Hepatocyte (in vitro differentiated cells): ENCODE results near the gene ST3GAL4. TPM values are rescaled to one million over a fixed set of nuclear protein-coding genes. Genes with fewer than 3 reads are reported as not detected.

ENCODE experiments used
- DNase-seq: peaks from one replicate; pipeline ENCODE4 v3.0.0-alpha.2; 2016; ENCODE audit warnings: low spot score
- H2AFZ ChIP-seq: fragments of 200-600 bp; sonication (generic); 2 replicates; pipeline ENCODE4 v1.6.0; 2016; ENCODE audit warnings: antibody characterized with exemption, mild to moderate bottlenecking
- H3K27ac ChIP-seq: fragments of 200-600 bp; sonication (generic); 2 replicates; pipeline ENCODE4 v1.5.1; 2016; ENCODE audit warnings: mild to moderate bottlenecking
- H3K27me3 ChIP-seq: fragments of 200-600 bp; sonication (generic); 2 replicates; pipeline ENCODE4 v1.6.1; 2016
- H3K36me3 ChIP-seq: fragments of 200-600 bp; sonication (generic); replicated peaks from 2 replicates; pipeline ENCODE4 v1.5.1; 2016; ENCODE audit warnings: low read depth; ENCODE audit not compliant: insufficient read depth
- H3K4me1 ChIP-seq: fragments of 200-600 bp; sonication (generic); 2 replicates; pipeline ENCODE4 v1.5.1; 2016; ENCODE audit warnings: mild to moderate bottlenecking, moderate library complexity; ENCODE audit not compliant: insufficient read depth
- H3K4me2 ChIP-seq: fragments of 200-600 bp; sonication (generic); 2 replicates; pipeline ENCODE4 v1.6.0; 2016
- H3K4me3 ChIP-seq: fragments of 200-600 bp; sonication (generic); 2 replicates; pipeline ENCODE4 v1.5.1; 2016; ENCODE audit warnings: mild to moderate bottlenecking
- H3K79me2 ChIP-seq: fragments of 200-600 bp; sonication (generic); 2 replicates; pipeline ENCODE4 v1.6.0; 2017; ENCODE audit warnings: mild to moderate bottlenecking
- H3K9me2 ChIP-seq: fragments of 200-600 bp; sonication (generic); replicated peaks from 2 replicates; pipeline ENCODE4 v1.6.0; 2017; ENCODE audit warnings: mild to moderate bottlenecking; ENCODE audit not compliant: insufficient read depth
- H3K9me3 ChIP-seq: fragments of 200-600 bp; sonication (generic); 2 replicates; pipeline ENCODE4 v1.5.1; 2016; ENCODE audit warnings: low read depth, mild to moderate bottlenecking
- H4K20me1 ChIP-seq: fragments of 200-600 bp; sonication (generic); 2 replicates; pipeline ENCODE4 v1.6.0; 2016; ENCODE audit warnings: mild to moderate bottlenecking; ENCODE audit not compliant: insufficient read depth, poor library complexity, severe bottlenecking
- EZH2 ChIP-seq: fragments of 200-600 bp; sonication (generic); IDR thresholded peaks from 2 replicates; pipeline ENCODE4 v1.6.1; 2016; ENCODE audit warnings: antibody characterized with exemption, mild to moderate bottlenecking, borderline replicate concordance
- EZH2phosphoT487 ChIP-seq: fragments of 200-600 bp; sonication (generic); IDR thresholded peaks from one replicate; pipeline ENCODE4 v1.6.1; 2018; ENCODE audit warnings: antibody characterized with exemption, mild to moderate bottlenecking, low read depth, moderate library complexity; ENCODE audit not compliant: unreplicated experiment, severe bottlenecking
- WGBS: methylation state at CpG from one replicate; pipeline ENCODE4 v1.1.6; 2016; ENCODE audit warnings: low lambda C conversion rate; ENCODE audit errors: missing lambda C conversion rate; 5-methylcytosine and 5-hydroxymethylcytosine counted together
- polyA plus RNA-seq: library from polyadenylated mRNA; unstranded; fragments of >200 nt; fragmentation: Nextera tagmentation; extraction: Ambion mirVana; gene quantifications from 2 replicates; pipeline ENCODE4 v1.2.1, GENCODE V29; 2016
- total RNA-seq: library from RNA; depleted of rRNA; stranded (reverse); fragments of >200 nt; gene quantifications from 2 replicates; pipeline ENCODE4 v1.2.3, GENCODE V29; 2014
- TF ChIP-seq, protein P1 (sequence below): fragments of 200-600 bp; sonication (generic); IDR thresholded peaks from 2 replicates; pipeline ENCODE4 v1.5.1; 2016; ENCODE audit warnings: antibody characterized with exemption, mild to moderate bottlenecking; ENCODE audit not compliant: poor library complexity

Gene ST3GAL4
- total and polyA plus RNA-seq, 2 experiments from 2014 or later: 31.0 to 31.5 TPM

DNA sequence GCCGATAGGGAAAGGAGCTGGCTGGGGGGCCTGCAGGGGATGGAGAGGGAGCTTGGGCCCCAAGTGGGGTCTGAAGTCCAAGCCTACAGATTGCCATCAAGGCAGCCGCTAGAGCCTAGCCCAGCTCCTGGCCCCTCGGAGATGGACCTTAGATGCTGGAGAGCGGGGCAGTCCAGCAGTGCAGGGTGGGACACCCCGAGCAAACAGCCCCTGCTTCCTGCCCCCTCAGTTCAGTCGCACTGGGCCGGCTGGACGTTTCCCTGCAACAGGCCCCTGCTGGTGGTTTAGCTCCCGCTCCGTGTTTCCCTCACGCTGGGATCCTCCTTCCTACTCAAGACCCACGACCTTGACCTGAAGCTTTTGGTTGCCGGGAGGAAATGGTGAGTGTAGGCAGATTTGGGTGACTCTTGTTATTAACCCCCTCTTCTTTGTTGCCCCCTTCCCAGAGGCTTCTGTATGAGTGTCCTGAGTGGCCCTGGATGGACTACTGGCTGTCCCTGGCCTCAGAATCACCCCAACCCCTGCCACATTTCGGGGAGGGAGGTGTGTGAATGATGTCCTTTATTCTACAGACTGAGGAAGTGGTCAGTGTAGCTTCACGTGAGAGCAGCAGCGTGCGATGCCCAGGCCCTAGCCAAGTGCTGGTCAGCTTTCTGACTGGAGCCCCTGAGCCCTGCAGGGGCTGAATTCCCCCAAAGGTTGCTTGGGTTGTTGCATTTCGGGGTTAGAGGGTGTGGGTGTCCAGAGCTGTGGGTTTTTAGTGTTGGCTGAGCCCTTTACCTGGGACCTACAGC, 2.7 kb downstream of the ST3GAL4 start:
- no peak overlapping the region for H3K27ac ChIP-seq
- H4K20me1 ChIP-seq: no peaks in the 10 kb centered on the region
- H3K27me3 ChIP-seq: no peaks in the 10 kb centered on the region
- H3K4me3 ChIP-seq: no peak overlapping the region
- peaks cover 63% of the 10 kb centered on the region for H3K79me2 ChIP-seq
- H3K9me3 ChIP-seq: no peaks in the 10 kb centered on the region
- no peaks in the 10 kb centered on the region for H3K36me3 ChIP-seq
- TF ChIP-seq, protein P1, sequence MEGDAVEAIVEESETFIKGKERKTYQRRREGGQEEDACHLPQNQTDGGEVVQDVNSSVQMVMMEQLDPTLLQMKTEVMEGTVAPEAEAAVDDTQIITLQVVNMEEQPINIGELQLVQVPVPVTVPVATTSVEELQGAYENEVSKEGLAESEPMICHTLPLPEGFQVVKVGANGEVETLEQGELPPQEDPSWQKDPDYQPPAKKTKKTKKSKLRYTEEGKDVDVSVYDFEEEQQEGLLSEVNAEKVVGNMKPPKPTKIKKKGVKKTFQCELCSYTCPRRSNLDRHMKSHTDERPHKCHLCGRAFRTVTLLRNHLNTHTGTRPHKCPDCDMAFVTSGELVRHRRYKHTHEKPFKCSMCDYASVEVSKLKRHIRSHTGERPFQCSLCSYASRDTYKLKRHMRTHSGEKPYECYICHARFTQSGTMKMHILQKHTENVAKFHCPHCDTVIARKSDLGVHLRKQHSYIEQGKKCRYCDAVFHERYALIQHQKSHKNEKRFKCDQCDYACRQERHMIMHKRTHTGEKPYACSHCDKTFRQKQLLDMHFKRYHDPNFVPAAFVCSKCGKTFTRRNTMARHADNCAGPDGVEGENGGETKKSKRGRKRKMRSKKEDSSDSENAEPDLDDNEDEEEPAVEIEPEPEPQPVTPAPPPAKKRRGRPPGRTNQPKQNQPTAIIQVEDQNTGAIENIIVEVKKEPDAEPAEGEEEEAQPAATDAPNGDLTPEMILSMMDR: no peak
- no peak for TF ChIP-seq EZH2phosphoT487
- no peak for TF ChIP-seq EZH2
- peaks cover 53% of the 10 kb centered on the region for H3K4me1 ChIP-seq
- WGBS: 79% methylated on average over 18 of the region's 18 CpGs
- H3K4me2 ChIP-seq: peak overlapping the region; percentile 94
- H3K9me2 ChIP-seq: no peaks in the 10 kb centered on the region
- no peak for DNase-seq
- no peak overlapping the region for H2AFZ ChIP-seq

DNA sequence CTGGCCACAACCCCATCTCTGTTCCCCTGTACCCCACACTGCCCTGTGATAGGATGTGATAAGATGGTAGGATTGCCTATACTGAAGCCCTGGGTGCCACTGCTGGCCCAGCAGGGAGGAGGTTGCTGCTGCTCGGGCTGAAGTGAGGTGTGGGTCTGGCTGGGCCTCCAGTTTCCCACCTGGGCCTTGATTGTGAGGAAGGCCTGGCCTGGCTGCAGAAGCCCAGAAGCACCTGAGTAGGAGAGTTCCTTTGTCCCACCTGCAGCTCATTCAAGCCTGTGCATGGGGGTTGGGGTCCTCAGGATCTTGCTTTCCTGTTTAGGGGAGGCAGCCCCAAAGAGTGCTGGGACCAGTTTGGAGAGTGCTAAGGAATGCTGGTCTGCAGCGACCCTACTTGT, 3.3 kb downstream of the ST3GAL4 start:
- no peak for TF ChIP-seq EZH2
- peaks cover 47% of the 10 kb centered on the region for H3K4me1 ChIP-seq
- no peak overlapping the region for H3K4me3 ChIP-seq
- H3K79me2 ChIP-seq: peaks cover 61% of the 10 kb centered on the region
- DNase-seq: no peak
- H2AFZ ChIP-seq: no peak overlapping the region
- no peaks in the 10 kb centered on the region for H4K20me1 ChIP-seq
- no peaks in the 10 kb centered on the region for H3K9me3 ChIP-seq
- 80% methylated on average over 2 of the region's 2 CpGs for WGBS
- no peak overlapping the region for H3K27ac ChIP-seq
- H3K9me2 ChIP-seq: no peaks in the 10 kb centered on the region
- H3K36me3 ChIP-seq: no peaks in the 10 kb centered on the region
- H3K27me3 ChIP-seq: no peaks in the 10 kb centered on the region
- peak overlapping the region; percentile 94 for H3K4me2 ChIP-seq

GRCh38 chr11:126359431-126360048, 4.1 kb downstream of the ST3GAL4 start:
- WGBS: 54% methylated on average over 6 of the region's 16 CpGs

More at GRCh38 chr11:126359431-126360048, 4.1 kb downstream of the ST3GAL4 start:
- peaks cover 55% of the 10 kb centered on the region for H3K79me2 ChIP-seq
- no peak overlapping the region for H2AFZ ChIP-seq
- no peaks in the 10 kb centered on the region for H3K27me3 ChIP-seq
- H3K9me2 ChIP-seq: no peaks in the 10 kb centered on the region
- TF ChIP-seq, protein P1: no peak
- no peak for TF ChIP-seq EZH2phosphoT487
- no peak for TF ChIP-seq EZH2
- DNase-seq: peak; percentile 73
- H3K9me3 ChIP-seq: no peaks in the 10 kb centered on the region
- H3K4me1 ChIP-seq: peaks cover 39% of the 10 kb centered on the region
- H3K4me3 ChIP-seq: no peak overlapping the region
- H3K27ac ChIP-seq: peak overlapping the region; percentile 51
- H4K20me1 ChIP-seq: no peaks in the 10 kb centered on the region
- peak overlapping the region; percentile 56 for H3K4me2 ChIP-seq
- H3K36me3 ChIP-seq: no peaks in the 10 kb centered on the region
